Naive B cell (primary cell): ENCODE data around the gene PSENEN. TPM values are rescaled to one million over a fixed set of nuclear protein-coding genes. Genes with fewer than 3 reads are reported as not detected.

ENCODE experiments used
- ATAC-seq, 2 donors: fragments of 150-1000 bp; cut with Tn5 transposase; 2 replicates each; pipeline ENCODE4 v1.10.0; 2021; ENCODE audit warnings: low read depth in 2 of 2, mild to moderate bottlenecking in 2 of 2, moderate library complexity in 2 of 2
- DNase-seq: peaks from one replicate; pipeline ENCODE4 v3.0.0; 2022
- H3K27ac Mint-ChIP-seq, 6 donors: one replicate each; pipeline ENCODE4 v1.8.0; 2020 to 2022; ENCODE audit warnings: mild to moderate bottlenecking in 6 of 6, mixed read lengths in 6 of 6, moderate library complexity in 5 of 6, inconsistent platforms in 2 of 6
- H3K27me3 Mint-ChIP-seq, 3 donors: one replicate each; pipeline ENCODE4 v1.8.0; 2021 to 2022; ENCODE audit warnings: mixed read lengths in 3 of 3, mild to moderate bottlenecking in 1 of 3
- H3K36me3 Mint-ChIP-seq, 2 donors: one replicate each; pipeline ENCODE4 v1.8.0; 2020 to 2022; ENCODE audit warnings: mixed read lengths in 2 of 2, inconsistent platforms in 1 of 2, mild to moderate bottlenecking in 1 of 2
- H3K4me1 Mint-ChIP-seq, 3 donors: one replicate each; pipeline ENCODE4 v1.8.0; 2020 to 2022; ENCODE audit warnings: mixed read lengths in 3 of 3, inconsistent platforms in 1 of 3, mild to moderate bottlenecking in 1 of 3, moderate library complexity in 1 of 3
- H3K4me3 Mint-ChIP-seq, 8 donors: one replicate each; pipeline ENCODE4 v1.8.0; 2020 to 2022; ENCODE audit warnings: mild to moderate bottlenecking in 8 of 8, mixed read lengths in 8 of 8, moderate library complexity in 8 of 8, inconsistent platforms in 2 of 8
- H3K9me3 Mint-ChIP-seq, 7 donors: one replicate each; pipeline ENCODE4 v1.8.0; 2020 to 2022; ENCODE audit warnings: mixed read lengths in 7 of 7, mild to moderate bottlenecking in 5 of 7, inconsistent platforms in 2 of 7, moderate library complexity in 1 of 7
- polyA plus RNA-seq, 6 donors: library from polyadenylated mRNA; unstranded; fragments of 300-500 nt; fragmentation: Illumina TruSeq; gene quantifications; one replicate each; pipeline ENCODE4 v1.2.3, GENCODE V29; 2021; ENCODE audit warnings: low read depth in 6 of 6

Gene PSENEN
- polyA plus RNA-seq, 6 donors from 2014 or later = 82.4 to 105 (median 94.3) TPM

DNA sequence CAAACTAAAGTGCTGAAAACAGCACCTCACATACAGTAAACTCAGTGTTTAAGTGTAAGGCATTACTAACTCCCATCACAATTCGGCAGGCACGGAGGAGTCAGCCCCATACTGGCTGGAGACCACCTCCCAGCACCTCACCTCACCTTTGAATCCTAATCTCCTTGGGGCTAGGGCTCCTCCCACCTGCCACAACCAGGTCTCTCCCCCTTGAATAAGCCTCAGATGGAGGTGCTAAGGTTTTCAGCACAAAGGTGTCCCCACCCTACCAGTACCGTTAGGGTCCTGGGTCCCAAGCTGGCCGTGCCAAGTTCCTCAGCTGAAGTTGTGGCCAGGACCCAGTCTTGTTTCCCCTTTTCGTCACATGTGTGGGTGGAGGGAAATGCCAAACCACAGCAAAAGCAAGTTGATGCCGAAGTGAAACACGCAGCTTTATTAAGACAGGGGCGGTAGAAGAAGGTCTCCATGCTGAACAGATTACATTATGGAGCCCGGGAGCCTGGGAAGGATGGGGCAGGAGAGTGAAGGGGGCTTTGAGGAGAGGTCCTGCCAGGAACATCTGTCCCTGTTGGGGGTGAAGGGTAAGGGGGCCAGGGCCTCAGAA, 3.2 kb upstream of the PSENEN start, which contains the start of gene IGFLR1:
TSS of gene IGFLR1 (minus strand) at position 332 of the 604 bp plus-strand sequence. CDS start 1,272 bp downstream, outside the sequence.
- DNase-seq = peak; percentile 85
- Mint-ChIP-seq H3K9me3 (peaks cover 0 to 2% (median 0%) of the 10 kb centered on the region in 7 donors), H3K4me3 (peak within 1 kb of the TSS; percentile 85 to 97 (median 94)), H3K4me1 (peaks cover 33 to 70% (median 70%) of the 10 kb centered on the region in 3 donors), H3K27ac (peak within 1 kb of the TSS; percentile 98 to 99 (median 98)), H3K36me3 (peaks cover 0 to 8% of the 10 kb centered on the region in 2 donors), H3K27me3 (no peaks in the 10 kb centered on the region)
- peak; percentile 27 to 32 for ATAC-seq

DNA sequence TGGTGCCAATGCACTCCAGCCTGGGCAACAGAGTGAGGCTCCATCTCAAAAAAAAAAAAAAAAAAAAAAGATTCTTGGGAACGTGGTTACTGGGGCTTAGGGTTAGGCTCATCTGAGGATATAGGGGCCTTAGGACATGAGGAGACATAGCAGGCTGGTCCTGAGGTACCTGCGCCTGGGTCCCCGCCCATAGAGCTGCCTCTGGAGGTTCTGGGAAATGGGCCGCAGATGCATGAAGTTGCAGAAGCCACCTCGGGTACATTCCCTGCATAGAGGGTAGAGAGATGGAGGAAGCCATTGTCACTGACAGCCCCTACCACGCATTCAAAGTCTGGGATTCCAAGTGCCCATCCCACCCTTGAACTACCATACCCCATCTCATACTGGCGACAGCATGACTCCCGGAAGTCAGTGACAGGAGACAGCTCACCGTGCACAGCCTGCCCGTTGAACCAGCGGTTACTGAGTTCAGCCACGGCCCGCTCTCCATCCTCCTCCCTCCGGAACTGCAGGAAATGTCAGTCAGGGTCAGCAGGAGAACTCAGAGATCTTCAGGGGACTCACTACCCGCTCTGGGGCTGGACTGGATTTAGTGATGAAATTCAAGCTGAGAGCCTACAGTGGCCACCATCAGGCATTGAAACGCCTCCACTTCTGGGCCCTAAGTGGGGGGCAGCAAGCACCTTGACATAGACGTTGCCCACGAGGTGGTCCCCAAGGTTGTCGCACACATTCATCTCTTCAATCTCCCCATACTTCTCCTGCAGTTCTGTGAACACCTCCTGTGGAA, 1.6 kb upstream of the PSENEN start:
- ATAC-seq (no peak), DNase-seq (no peak)
- peak overlapping the region; percentile 78 to 100 (median 98) for H3K27ac Mint-ChIP-seq
- H3K4me3 Mint-ChIP-seq = peak overlapping the region; percentile 85 to 100 (median 96)
- peaks cover 0 to 8% of the 10 kb centered on the region in 2 donors for H3K36me3 Mint-ChIP-seq
- peaks cover 32 to 73% (median 67%) of the 10 kb centered on the region in 3 donors for H3K4me1 Mint-ChIP-seq
- no peaks in the 10 kb centered on the region for H3K27me3 Mint-ChIP-seq
- peaks cover 0 to 2% (median 0%) of the 10 kb centered on the region in 7 donors for H3K9me3 Mint-ChIP-seq

DNA sequence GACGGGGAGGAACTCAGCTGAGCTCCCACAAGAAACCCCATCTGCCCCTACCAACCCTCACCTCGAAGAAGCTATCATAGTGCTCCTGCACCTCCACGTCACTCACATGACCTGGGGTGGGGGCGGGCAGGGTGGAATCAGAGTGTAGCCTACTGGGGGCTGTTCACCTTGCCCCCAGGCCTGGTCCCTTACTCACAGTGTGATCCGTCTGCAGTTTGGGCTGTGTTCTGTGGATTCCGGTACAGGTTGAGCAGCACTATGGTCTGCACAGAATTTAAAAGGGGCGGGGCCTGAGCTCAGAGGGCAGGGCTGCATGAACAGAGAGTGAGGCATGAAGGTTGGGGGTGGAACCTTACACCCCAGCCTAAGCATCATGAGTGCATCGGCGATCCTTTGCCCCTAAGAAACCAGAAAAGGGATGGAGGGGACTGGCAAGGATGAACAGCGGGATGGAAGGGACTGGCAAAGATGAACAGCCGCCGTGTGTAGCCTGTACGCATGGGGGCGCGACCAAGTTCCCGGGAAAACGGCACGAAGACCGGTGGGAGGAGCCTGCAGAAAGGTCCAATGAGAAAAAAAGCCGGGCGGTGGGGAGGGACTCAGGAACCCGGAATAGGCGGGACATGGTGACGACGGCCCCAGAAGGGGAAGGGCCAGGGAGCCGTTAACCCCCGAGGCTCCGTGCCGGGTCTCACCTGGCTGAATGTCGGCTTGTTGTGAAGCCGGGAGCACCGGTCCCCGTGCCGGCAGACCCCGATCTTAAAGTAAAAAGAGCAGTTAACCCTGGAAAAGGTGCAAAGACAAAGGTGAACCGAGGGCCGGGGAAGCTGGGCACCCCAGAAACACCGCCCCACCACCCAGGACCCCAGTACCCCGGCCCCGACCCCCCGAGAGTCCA, 772 bp upstream of the PSENEN start:
- H3K36me3 Mint-ChIP-seq = peaks cover 0 to 8% of the 10 kb centered on the region in 2 donors
- peak overlapping the region; percentile 85 to 100 (median 96) for H3K4me3 Mint-ChIP-seq
- DNase-seq (peak; percentile 91), ATAC-seq (peak; percentile 49 to 53)
- H3K9me3 Mint-ChIP-seq = peaks cover 0 to 3% (median 0%) of the 10 kb centered on the region in 7 donors
- peak overlapping the region; percentile 98 to 100 (median 99) for H3K27ac Mint-ChIP-seq
- no peaks in the 10 kb centered on the region for H3K27me3 Mint-ChIP-seq
- H3K4me1 Mint-ChIP-seq = peaks cover 38 to 71% (median 65%) of the 10 kb centered on the region in 3 donors

DNA sequence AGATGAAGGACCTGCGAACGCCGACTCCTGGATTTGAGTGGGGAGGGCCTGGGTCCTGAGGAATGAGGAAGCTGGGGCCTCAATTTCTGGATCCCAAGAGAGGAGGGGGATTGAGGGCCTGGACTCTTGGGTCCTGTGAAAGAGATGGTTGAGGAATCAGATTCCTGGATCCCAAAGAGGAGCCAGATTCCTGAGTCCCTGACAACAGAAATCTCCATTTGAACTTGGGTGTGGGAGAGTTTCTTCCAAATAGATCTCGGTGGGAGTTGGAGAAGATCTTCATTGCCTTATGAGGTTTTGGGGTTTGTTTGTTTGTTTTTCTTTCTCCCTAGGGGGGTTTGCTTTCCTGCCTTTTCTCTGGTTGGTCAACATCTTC, 624 bp downstream of the PSENEN start:
- H3K27ac Mint-ChIP-seq = peak overlapping the region; percentile 69 to 100 (median 88)
- ATAC-seq (no peak), DNase-seq (no peak)
- peaks cover 0 to 8% of the 10 kb centered on the region in 2 donors for H3K36me3 Mint-ChIP-seq
- peaks cover 0 to 3% (median 0%) of the 10 kb centered on the region in 7 donors for H3K9me3 Mint-ChIP-seq
- H3K4me1 Mint-ChIP-seq = peaks cover 43 to 69% (median 58%) of the 10 kb centered on the region in 3 donors
- H3K27me3 Mint-ChIP-seq = no peaks in the 10 kb centered on the region
- peak overlapping the region; percentile 85 to 100 (median 96) for H3K4me3 Mint-ChIP-seq

DNA sequence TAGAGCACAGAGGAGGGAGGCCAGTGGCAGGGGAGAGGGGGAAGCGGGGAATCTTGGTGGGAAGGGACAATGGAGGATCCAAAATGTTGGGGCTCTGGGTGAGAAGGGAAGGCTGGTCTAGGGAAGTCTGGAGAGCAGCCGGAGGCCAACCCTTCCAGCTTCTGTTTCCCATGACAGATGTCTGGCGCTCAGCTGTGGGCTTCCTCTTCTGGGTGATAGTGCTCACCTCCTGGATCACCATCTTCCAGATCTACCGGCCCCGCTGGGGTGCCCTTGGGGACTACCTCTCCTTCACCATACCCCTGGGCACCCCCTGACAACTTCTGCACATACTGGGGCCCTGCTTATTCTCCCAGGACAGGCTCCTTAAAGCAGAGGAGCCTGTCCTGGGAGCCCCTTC, 1.1 kb downstream of the PSENEN start:
- H3K27ac Mint-ChIP-seq = peak overlapping the region in 5 of 6 donors; percentile 69 to 99 (median 88)

DNA sequence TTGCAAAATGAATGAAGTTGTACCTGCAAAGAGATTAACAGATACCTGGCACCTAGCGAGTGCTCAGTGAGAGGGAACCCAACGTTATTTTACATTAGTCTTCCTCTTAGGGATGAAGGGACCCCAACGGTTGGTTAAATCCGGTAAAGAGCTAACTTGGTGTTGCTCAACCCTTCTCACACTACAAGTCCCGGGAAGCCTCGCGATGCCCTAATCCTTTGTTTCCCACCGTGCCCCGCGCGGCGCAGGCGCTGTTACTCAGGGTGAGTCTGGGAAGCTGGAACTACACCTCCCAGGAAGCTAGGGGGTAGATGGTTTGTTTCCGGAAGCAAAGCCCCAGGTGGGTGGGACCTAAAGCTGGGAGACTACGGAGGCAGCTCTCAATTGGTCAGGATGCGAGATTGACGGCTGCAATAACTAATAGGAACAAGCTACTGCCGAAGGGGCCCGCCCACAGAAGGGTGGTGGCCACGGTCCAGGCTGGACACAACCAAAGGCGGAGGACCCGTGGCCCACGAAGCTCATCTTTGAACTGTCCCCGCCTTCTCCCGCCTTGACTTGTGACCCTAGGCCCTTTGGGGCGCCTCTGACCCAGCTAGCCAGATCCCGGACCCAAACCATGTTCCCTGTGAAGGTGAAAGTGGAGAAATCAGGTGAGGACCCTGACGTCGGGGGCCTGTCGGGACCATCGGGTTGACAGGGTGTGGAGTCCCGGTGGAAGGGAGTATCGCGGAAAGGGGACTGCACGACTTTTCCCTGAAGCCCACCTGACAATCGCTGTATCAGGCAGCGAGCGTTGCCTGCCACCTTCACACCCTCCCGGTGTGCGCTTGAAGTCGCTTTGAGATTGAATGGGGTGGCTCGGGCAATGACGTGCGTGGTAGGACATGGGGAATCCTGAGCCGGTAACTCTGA, 2.9 kb downstream of the PSENEN start, which contains the start of gene LIN37:
TSS of gene LIN37 (plus strand) at position 471 of the 915 bp plus-strand sequence. CDS start at position 620, 149 bp downstream.
- Mint-ChIP-seq H3K27me3 (no peaks in the 10 kb centered on the region), H3K36me3 (peaks cover 0 to 5% of the 10 kb centered on the region in 2 donors), H3K27ac (peak within 1 kb of the TSS; percentile 92 to 99 (median 98)), H3K4me3 (peak within 1 kb of the TSS; percentile 90 to 100 (median 99)), H3K4me1 (peaks cover 38 to 53% (median 46%) of the 10 kb centered on the region in 3 donors), H3K9me3 (peaks cover 0 to 3% (median 0%) of the 10 kb centered on the region in 7 donors)
- peak; percentile 68 to 71 for ATAC-seq
- peak; percentile 98 for DNase-seq

More for the DNA sequence above, 1.1 kb downstream of the PSENEN start:
- Mint-ChIP-seq H3K4me3 (peak overlapping the region; percentile 85 to 100 (median 96)), H3K36me3 (peaks cover 0 to 8% of the 10 kb centered on the region in 2 donors), H3K9me3 (peaks cover 0 to 3% (median 0%) of the 10 kb centered on the region in 7 donors), H3K4me1 (peaks cover 43 to 69% (median 57%) of the 10 kb centered on the region in 3 donors), H3K27me3 (no peaks in the 10 kb centered on the region)
- no peak for ATAC-seq
- DNase-seq = no peak

DNA sequence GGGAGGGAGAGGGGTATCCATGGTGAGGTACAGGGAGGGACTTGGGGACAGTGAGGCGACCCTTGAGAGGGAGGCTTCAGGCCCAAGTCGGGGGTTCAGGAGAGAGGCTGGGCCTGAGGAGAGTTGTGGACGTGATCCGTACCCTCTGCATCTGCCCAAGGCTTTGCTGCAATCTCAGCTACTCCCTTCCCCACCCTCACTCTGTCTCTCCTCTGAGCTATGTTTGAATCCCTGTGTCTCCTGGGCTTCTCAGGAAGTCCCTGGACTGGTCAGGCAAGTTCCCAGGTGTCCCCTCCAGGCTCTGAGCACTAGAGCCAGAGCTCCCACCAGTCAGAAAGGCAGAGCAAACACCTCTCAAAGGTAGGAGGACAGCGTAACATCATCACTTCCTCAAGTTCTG, 4.7 kb downstream of the PSENEN start:
- H3K4me1 Mint-ChIP-seq = peaks cover 38 to 45% (median 41%) of the 10 kb centered on the region in 3 donors
- peaks cover 0 to 23% of the 10 kb centered on the region in 2 donors for H3K36me3 Mint-ChIP-seq
- ATAC-seq (no peak), DNase-seq (no peak)
- peak overlapping the region in 4 of 6 donors; percentile 33 to 73 (median 50) for H3K27ac Mint-ChIP-seq
- peaks cover 4 to 14% (median 13%) of the 10 kb centered on the region in 3 donors for H3K27me3 Mint-ChIP-seq
- H3K4me3 Mint-ChIP-seq = peak overlapping the region in 7 of 8 donors; percentile 9 to 88 (median 42)
- H3K9me3 Mint-ChIP-seq = peaks cover 0 to 3% (median 0%) of the 10 kb centered on the region in 7 donors

DNA sequence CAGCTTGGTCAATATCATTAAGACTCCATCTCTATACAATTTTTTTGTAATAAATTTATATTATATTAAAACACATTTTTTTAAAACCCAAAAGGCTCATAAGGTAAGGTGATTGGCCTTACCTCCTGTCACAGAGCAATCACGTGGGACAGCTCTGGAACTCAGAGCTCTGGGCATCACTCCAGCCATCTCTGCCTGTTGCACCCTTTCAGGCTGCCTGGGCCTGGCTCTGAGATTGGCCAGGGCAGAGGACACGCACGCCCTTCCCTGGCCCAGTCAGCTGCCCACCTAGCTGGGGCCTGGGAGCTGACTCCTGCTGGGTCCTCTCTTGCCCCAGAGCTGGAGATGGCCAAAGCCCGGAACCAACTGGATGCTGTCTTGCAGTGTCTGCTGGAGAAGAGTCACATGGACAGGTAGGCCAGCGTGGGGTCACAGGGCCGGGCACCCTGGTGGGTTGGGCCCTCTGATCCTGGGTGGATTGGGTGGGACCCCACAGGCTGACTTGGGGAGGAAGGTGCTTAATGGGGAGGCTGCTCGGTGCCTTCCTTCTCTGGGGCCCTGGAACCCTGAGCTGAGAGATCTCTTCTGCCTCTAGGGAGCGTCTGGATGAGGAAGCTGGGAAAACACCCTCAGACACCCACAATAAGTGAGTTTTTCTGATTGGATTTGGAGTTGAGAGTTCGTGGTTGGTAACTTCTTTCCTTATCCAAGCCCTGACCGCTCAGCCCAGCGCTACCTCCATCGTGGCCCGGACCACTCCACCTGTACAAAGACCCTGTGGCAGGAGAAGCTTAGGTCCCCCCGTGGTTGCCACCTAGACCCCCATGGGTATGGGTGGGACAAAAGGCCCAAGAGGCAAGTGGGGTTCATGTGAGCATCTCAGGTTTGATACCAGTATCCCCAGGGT, 6.6 kb downstream of the PSENEN start:
- Mint-ChIP-seq H3K4me1 (peaks cover 37 to 42% (median 39%) of the 10 kb centered on the region in 3 donors), H3K9me3 (peaks cover 0 to 1% (median 0%) of the 10 kb centered on the region in 7 donors), H3K4me3 (no peak overlapping the region), H3K36me3 (peaks cover 0 to 25% of the 10 kb centered on the region in 2 donors), H3K27me3 (peaks cover 9 to 29% (median 25%) of the 10 kb centered on the region in 3 donors), H3K27ac (no peak overlapping the region)
- ATAC-seq = no peak
- DNase-seq = no peak

DNA sequence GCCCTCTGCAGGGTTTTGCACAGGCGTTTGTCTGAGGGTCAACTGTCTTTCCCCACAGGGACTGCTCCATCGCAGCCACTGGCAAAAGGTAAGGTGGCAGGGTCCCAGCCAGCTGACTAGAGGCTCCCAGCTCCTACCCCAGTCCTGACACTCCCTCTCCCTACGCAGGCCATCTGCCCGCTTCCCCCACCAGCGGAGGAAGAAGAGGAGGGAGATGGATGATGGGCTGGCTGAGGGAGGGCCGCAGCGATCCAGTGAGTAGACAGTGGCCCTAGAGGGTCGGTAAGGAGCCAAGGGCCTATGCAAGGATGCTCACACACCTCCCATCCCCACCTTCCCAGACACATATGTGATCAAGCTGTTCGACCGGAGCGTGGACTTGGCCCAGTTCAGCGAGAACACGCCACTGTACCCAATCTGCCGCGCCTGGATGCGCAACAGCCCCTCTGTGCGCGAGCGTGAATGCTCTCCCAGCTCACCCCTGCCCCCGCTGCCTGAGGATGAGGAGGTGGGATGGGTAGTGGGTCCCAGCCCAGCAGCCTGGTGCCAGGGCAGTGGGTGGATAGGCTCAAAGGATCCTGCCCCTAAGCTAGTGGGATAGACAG, 7.4 kb downstream of the PSENEN start:
- H3K4me1 Mint-ChIP-seq = peaks cover 41 to 44% (median 43%) of the 10 kb centered on the region in 3 donors
- H3K27ac Mint-ChIP-seq = no peak overlapping the region
- peaks cover 0 to 1% (median 0%) of the 10 kb centered on the region in 7 donors for H3K9me3 Mint-ChIP-seq
- peak overlapping the region in 1 of 8 donors; percentile 49 for H3K4me3 Mint-ChIP-seq
- ATAC-seq (no peak), DNase-seq (no peak)
- H3K36me3 Mint-ChIP-seq = peaks cover 0 to 25% of the 10 kb centered on the region in 2 donors
- peaks cover 9 to 30% (median 25%) of the 10 kb centered on the region in 3 donors for H3K27me3 Mint-ChIP-seq

DNA sequence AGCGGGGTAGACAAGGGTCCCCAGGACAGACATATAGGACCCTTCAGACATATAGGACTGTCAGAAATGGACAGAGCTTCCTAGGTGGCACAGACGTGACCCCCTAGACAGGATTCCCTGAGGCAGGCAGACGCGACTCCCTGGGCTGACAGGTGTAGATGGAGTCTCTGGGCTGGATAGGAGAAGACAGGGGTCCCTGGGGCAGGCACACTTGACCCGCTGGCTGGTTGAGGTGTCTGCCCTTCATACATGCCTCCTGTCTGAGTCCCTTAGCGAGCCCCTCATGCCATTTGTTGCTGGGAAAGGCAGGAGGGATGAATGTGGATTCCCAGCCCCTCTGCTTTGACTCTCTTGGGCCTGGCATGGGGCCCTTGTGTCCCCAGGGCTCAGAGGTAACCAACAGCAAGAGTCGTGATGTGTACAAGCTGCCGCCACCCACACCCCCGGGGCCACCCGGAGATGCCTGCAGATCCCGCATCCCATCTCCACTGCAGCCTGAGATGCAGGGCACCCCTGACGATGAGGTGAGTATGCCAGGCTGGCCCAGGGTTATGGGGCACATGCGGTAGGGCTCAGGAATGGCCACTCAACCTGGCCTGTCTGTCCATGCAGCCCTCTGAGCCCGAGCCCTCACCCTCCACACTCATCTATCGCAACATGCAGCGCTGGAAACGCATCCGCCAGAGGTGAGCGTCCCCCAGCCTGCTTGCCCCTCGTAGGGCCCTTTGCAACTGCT, 8.4 kb downstream of the PSENEN start:
- Mint-ChIP-seq H3K36me3 (peaks cover 0 to 25% of the 10 kb centered on the region in 2 donors), H3K4me1 (peaks cover 35 to 42% (median 39%) of the 10 kb centered on the region in 3 donors), H3K9me3 (peaks cover 0 to 1% (median 0%) of the 10 kb centered on the region in 7 donors), H3K27ac (no peak overlapping the region), H3K27me3 (peaks cover 9 to 30% (median 25%) of the 10 kb centered on the region in 3 donors), H3K4me3 (peak overlapping the region in 2 of 8 donors; percentile 23 to 49)
- no peak for DNase-seq
- no peak for ATAC-seq
